HG03097 (cell line): Measurements from ENCODE around the gene BRPF1.
A peak's percentile ranks its signal among the peaks of the same experiment; 100 is the strongest.

ENCODE experiments used
- ATAC-seq: cut with Tn5 transposase; IDR thresholded peaks from one replicate; pipeline ENCODE4 v1.9.1; 2021; ENCODE audit not compliant: unreplicated experiment, low FRiP score

Gene BRPF1

GRCh38 chr3:9731206-9732079 lies at the start of gene BRPF1:
TSS of gene BRPF1 (plus strand) at chr3:9731735. CDS start at chr3:9734141, 2,406 bp downstream.
- peak; percentile 83 for ATAC-seq

GRCh38 chr3:9682096-9682495 lies 49.4 kb upstream of the BRPF1 start:
- no peak for ATAC-seq

- no peak for ATAC-seq
Observed at GRCh38 chr3:9683426-9683825, 48.1 kb upstream of the BRPF1 start.

GRCh38 chr3:9685216-9686049 lies 46.1 kb upstream of the BRPF1 start:
- ATAC-seq: no peak

- no peak for ATAC-seq
Observed at GRCh38 chr3:9686050-9686550, 45.4 kb upstream of the BRPF1 start.

GRCh38 chr3:9686703-9687102 lies 44.8 kb upstream of the BRPF1 start:
- no peak for ATAC-seq

GRCh38 chr3:9687514-9687913 lies 44.0 kb upstream of the BRPF1 start:
- no peak for ATAC-seq

- ATAC-seq: no peak
Observed at GRCh38 chr3:9688961-9689360, 42.6 kb upstream of the BRPF1 start.

GRCh38 chr3:9689757-9690156 lies 41.8 kb upstream of the BRPF1 start:
- no peak for ATAC-seq

GRCh38 chr3:9690451-9691450 lies 40.8 kb upstream of the BRPF1 start:
- peak; percentile 97 for ATAC-seq

GRCh38 chr3:9691636-9692035 lies 39.9 kb upstream of the BRPF1 start:
- no peak for ATAC-seq

- no peak for ATAC-seq
Observed at GRCh38 chr3:9692416-9692815, 39.1 kb upstream of the BRPF1 start.

GRCh38 chr3:9695345-9695744 lies 36.2 kb upstream of the BRPF1 start:
- no peak for ATAC-seq

GRCh38 chr3:9695746-9696145 lies 35.8 kb upstream of the BRPF1 start:
- ATAC-seq: no peak

GRCh38 chr3:9696480-9697220 lies 34.9 kb upstream of the BRPF1 start:
- no peak for ATAC-seq

- no peak for ATAC-seq
Observed at GRCh38 chr3:9697892-9698291, 33.6 kb upstream of the BRPF1 start.

GRCh38 chr3:9698293-9698692 lies 33.2 kb upstream of the BRPF1 start:
- no peak for ATAC-seq

GRCh38 chr3:9700536-9700935 lies 31.0 kb upstream of the BRPF1 start:
- ATAC-seq: no peak

GRCh38 chr3:9701006-9701405 lies 30.5 kb upstream of the BRPF1 start:
- no peak for ATAC-seq

GRCh38 chr3:9701711-9702110 lies 29.8 kb upstream of the BRPF1 start:
- no peak for ATAC-seq
